Measurements from ENCODE around the gene TRIM16. TPM values are rescaled to one million over a fixed set of nuclear protein-coding genes. Genes with fewer than 3 reads are reported as not detected.

The TRIM16 gene
- total RNA-seq, 1 experiment from 2014 or later: 243 TPM

- peaks cover 22% of the 10 kb centered on the region for H3K4me1 ChIP-seq (replicated peaks; ENCODE audit: insufficient read depth)
- H3K9me2 ChIP-seq (ENCODE audit: insufficient read depth): no peaks in the 10 kb centered on the region
- H3K36me3 ChIP-seq (ENCODE audit: low read depth): 0 out of 2 replicates have a peak, but pooled peaks cover 4% of the 10 kb centered on the region
- ChIA-PET POLR2A (ENCODE audit: unreplicated experiment) (no interaction called here), CTCF (interaction anchor here (0.6 kb wide), 1 partner anchor 18 kb away, joined by 3 read pairs; no protein-coding TSS in a partner anchor)
- H3K4me3 ChIP-seq: no peak overlapping the region
- H2AFZ ChIP-seq: no peak overlapping the region
- intact Hi-C loops (cut with micrococcal nuclease; ENCODE audit: unreplicated experiment): no loop called here
- no peaks in the 10 kb centered on the region for H3K9me3 ChIP-seq (ENCODE audit: insufficient read depth, low read depth)
- H3F3A ChIP-seq (ENCODE audit: insufficient read depth, low read depth): peaks cover 20% of the 10 kb centered on the region
- no peak for DNase-seq
- no TSS peak for BruUV-seq (replicated peaks)
- no peak overlapping the region for H3K4me2 ChIP-seq
- H3K27me3 ChIP-seq (ENCODE audit: insufficient read depth, low read depth): no peaks in the 10 kb centered on the region
- TF ChIP-seq EZH2 (IDR thresholded peaks at IDR 0.05; ENCODE audit: low read depth) (no peak), CTCF (conservative IDR thresholded peaks at IDR 0.05) (no peak)
- no peaks in the 10 kb centered on the region for H3K79me2 ChIP-seq (ENCODE audit: low read depth)
- H4K20me1 ChIP-seq (ENCODE audit: insufficient read depth): no peaks in the 10 kb centered on the region
- no peak overlapping the region for H3K27ac ChIP-seq
Observed at GRCh38 chr17:15663176-15663575, 20.9 kb downstream of the TRIM16 start.

- Histone ChIP-seq H3F3A (ENCODE audit: insufficient read depth, low read depth) (peaks cover 25% of the 10 kb centered on the region), H3K36me3 (ENCODE audit: low read depth) (0 out of 2 replicates have a peak, but pooled peaks cover 4% of the 10 kb centered on the region), H3K4me2 (no peak overlapping the region), H3K9me2 (ENCODE audit: insufficient read depth) (no peaks in the 10 kb centered on the region), H3K4me1 (replicated peaks; ENCODE audit: insufficient read depth) (peaks cover 26% of the 10 kb centered on the region), H3K9me3 (ENCODE audit: insufficient read depth, low read depth) (no peaks in the 10 kb centered on the region), H3K4me3 (no peak overlapping the region), H3K27me3 (ENCODE audit: insufficient read depth, low read depth) (no peaks in the 10 kb centered on the region), H2AFZ (no peak overlapping the region), H4K20me1 (ENCODE audit: insufficient read depth) (no peaks in the 10 kb centered on the region), H3K79me2 (ENCODE audit: low read depth) (no peaks in the 10 kb centered on the region), H3K27ac (no peak overlapping the region)
- TF ChIP-seq CTCF (conservative IDR thresholded peaks at IDR 0.05) (no peak), EZH2 (IDR thresholded peaks at IDR 0.05; ENCODE audit: low read depth) (no peak)
- no TSS peak for BruUV-seq (replicated peaks)
- intact Hi-C loops (cut with micrococcal nuclease; ENCODE audit: unreplicated experiment): no loop called here
- CTCF ChIA-PET: no interaction called here
- no peak for DNase-seq
- POLR2A ChIA-PET (ENCODE audit: unreplicated experiment): no interaction called here
Observed at GRCh38 chr17:15662681-15663080, 21.4 kb downstream of the TRIM16 start.

GRCh38 chr17:15660077-15660476 is 24.0 kb downstream of the TRIM16 start:
- H4K20me1 ChIP-seq (ENCODE audit: insufficient read depth): no peaks in the 10 kb centered on the region
- H3K27me3 ChIP-seq (ENCODE audit: insufficient read depth, low read depth): no peaks in the 10 kb centered on the region
- TF ChIP-seq EZH2 (IDR thresholded peaks at IDR 0.05; ENCODE audit: low read depth): no peak
- no peak for TF ChIP-seq CTCF (conservative IDR thresholded peaks at IDR 0.05)
- intact Hi-C loops (cut with micrococcal nuclease; ENCODE audit: unreplicated experiment): no loop called here
- TSS peak; percentile 43 for BruUV-seq (replicated peaks)
- H3K9me3 ChIP-seq (ENCODE audit: insufficient read depth, low read depth): no peaks in the 10 kb centered on the region
- CTCF ChIA-PET: no interaction called here
- H3K79me2 ChIP-seq (ENCODE audit: low read depth): no peaks in the 10 kb centered on the region
- H3K36me3 ChIP-seq (ENCODE audit: low read depth): peaks cover 9% of the 10 kb centered on the region; the same call in 1 of the 2 replicates
- DNase-seq: no peak
- peaks cover 50% of the 10 kb centered on the region for H3F3A ChIP-seq (ENCODE audit: insufficient read depth, low read depth)
- no peak overlapping the region for H3K4me3 ChIP-seq
- H3K9me2 ChIP-seq (ENCODE audit: insufficient read depth): no peaks in the 10 kb centered on the region
- POLR2A ChIA-PET (ENCODE audit: unreplicated experiment): interaction anchor here (0.6 to 1.3 kb wide), 4 partner anchors 9 to 817 kb away, joined by 3 to 11 read pairs (median 6); no protein-coding TSS in a partner anchor
- peak overlapping the region; percentile 98 for H3K27ac ChIP-seq
- H3K4me1 ChIP-seq (replicated peaks; ENCODE audit: insufficient read depth): peaks cover 51% of the 10 kb centered on the region
- H3K4me2 ChIP-seq: peak overlapping the region; percentile 75
- no peak overlapping the region for H2AFZ ChIP-seq

All from PC-9 (cell line).